CD4-positive, alpha-beta T cell treated with Interleukin-21 for 1 hour (primary cell): ENCODE results near the gene FADS2.

Source experiments
- DNase-seq: peaks from one replicate; pipeline ENCODE4 v3.0.0-alpha.2; 2020

The FADS2 gene

DNA sequence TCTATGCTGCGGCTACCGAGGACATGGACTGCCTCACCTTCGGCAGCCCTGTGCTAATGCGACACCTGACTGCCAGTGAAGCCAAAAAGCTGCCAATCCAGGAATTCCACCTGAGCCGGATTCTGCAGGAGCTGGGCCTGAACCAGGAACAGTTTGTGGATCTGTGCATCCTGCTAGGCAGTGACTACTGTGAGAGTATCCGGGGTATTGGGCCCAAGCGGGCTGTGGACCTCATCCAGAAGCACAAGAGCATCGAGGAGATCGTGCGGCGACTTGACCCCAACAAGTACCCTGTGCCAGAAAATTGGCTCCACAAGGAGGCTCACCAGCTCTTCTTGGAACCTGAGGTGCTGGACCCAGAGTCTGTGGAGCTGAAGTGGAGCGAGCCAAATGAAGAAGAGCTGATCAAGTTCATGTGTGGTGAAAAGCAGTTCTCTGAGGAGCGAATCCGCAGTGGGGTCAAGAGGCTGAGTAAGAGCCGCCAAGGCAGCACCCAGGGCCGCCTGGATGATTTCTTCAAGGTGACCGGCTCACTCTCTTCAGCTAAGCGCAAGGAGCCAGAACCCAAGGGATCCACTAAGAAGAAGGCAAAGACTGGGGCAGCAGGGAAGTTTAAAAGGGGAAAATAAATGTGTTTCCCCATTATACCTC is 32.1 kb upstream of the FADS2 start:
- no peak for DNase-seq

DNA sequence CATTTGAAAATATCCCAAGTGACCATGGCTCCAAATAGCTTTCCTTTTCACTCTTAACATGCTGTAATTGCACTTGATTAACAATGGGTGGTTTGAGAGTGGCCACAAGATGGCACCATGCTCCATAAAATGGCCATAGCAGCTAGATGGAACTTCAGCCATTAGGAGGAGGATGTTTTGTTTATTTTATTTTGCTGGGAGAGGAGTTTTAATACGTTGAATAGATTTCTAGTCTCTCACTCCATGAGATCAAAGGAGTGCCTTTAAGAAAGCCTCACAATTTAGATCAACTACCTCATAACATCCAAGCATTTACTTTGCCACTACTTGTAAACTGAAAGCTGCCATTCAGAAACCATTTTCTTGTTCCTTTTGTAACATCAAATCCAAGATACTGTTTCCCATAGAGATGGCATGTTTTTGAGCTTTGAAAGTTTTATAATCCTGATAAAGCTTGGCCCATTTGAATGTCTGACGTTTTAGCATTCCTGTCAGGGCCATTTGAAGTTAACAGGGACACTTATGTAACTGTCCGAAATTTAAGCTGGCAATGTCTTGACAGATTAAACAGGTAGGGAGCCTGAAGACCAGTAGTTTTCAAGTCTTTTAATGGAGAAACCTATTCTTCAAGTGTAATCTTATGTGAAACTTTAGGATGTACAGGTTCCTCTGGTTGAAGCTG is 30.7 kb upstream of the FADS2 start:
- peak; percentile 82 for DNase-seq

DNA sequence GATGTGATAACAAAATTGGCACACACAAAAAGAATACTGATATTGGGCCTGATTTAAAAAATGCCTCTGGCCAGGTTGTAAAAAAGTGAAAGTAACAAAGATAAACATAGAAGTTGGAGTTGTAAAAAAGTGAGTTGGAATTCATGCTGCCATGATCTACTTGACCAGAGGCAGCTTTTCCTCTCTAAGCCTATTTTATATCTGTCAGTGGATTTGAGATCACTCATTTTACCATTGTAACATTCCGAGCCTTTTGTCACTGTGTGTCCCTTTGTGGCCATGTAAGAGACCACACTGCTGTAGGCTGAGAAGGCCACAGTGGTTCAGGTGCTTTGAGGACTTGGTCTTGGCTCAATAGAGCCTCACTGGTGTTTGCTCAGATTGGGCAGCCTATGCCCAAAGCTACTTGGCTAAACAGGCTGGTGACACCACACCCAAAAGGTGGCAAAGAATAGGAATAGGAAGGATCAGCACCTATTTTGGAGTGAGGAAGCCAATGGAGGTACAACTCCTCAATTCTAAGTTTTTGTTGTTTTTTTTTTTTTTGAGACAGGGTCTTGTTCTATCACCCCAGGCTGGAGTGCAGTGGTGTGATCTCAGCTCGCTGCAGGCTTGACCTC is 28.3 kb upstream of the FADS2 start:
- DNase-seq, result no peak

DNA sequence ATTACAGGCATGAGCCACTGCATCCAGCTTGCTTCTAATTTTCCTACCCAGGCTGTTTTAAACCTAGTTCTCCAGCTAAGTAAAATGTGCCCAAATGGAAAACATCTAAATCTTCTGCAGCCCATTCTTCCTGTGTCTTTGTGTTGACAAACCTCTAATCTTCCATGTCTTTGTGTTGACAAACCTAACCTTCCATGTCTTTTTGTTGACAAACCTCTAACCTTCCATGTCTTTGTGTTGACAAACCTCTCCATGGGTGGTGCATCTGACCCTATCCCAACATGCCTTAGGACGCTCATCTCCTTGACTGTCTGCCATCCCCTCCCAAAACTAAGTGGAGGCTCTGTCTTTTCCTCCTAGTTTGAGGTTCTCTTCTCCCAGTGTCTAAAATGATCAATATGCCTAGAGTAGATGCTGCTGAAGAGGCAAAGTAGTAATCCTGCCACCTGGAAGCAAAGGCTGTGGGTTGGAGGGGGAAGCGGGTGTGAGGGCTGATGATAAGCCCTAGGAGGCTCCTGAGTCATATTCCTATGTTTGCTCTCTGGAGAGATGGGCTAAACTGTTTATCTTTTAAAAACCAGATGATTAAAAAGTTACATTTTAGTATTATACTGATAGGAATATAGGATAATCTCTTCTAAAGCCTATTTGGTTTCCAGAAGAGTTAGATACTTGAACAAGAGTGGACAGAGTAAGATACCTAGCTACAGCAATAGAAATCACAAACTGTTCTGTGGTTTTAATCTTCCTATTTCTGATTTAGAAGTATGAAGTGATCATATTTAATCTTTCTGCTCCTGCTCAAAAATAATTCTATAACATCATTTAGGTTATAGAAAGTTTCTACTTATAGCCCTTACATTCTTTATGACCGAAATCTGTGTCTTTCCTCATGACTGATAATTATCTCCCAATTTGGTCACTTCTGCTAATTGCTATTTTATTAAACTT is 27.5 kb upstream of the FADS2 start:
- DNase-seq, result no peak

DNA sequence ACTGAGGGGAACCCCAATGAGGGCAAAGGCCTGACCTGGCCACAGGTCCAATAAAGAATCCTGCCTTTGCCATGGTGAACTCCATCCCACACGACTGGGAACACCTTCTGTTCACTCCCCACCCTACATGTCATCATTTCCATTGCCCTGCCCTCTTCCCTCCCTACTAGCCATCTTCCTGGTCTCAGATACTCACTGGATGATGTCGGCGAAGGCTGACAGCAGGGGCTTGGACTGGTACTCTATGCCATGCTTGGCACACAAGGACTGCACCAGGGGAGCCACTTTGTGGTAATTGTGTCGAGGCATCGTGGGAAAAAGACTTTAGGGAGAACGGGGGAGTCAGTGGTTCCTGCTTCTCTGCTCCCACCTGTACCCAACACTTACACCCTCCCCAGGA is 25.5 kb upstream of the FADS2 start:
- no peak for DNase-seq

DNA sequence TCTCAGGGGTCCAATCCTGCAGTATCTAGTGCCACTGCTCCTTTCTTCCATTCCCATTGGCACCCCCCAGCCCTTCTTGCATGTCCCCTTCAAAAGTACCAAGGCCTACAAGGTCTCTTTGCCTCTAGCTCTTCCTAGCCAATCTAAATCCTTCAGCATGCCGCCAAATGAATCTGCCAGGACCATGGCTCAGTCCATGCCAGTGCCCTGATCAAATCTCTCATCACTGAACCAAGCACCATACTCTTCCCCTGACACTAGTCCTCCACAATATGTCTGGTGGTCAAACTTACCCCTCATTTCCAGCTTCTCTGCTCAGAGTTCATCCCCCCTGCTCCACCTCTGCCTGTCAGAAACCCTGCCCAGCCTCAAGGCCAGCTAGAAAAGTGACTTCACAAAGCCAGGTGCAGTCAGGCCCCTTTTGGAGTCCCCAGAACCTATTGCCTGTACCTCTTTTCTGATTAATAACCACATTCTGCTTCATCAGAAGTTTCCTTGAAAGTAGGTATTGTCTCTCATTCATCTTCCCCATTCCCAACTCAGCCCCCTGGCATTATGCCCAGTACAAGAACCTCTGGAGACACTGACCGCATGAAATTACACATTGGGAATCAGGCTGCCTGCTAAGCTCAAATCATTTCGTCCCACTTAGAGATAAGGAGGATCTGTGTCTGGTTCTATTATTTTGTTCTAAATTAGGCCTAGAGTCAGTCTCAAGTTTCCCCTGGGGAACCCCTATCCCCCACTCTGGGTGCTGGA is 24.0 kb upstream of the FADS2 start:
- DNase-seq, result no peak

DNA sequence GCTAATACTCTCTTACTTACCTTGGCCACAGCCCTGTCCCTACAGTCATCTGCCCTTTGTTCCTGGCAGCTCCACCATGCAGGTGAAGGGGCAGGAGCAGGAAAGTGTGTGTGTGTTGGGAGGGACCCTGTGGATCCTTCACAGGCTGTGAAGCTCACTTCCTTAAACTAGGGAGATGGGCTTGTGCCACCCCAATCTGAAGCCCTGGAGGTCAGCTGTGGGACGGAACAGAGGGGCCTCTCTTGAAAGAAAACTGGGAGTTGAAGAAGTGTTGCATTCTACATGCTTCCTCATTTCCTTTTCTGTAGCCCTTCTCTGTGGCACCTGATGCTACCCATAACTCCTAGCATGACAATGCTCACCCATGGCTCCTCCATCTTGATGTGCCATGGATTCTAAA is 23.0 kb upstream of the FADS2 start:
- no peak for DNase-seq

DNA sequence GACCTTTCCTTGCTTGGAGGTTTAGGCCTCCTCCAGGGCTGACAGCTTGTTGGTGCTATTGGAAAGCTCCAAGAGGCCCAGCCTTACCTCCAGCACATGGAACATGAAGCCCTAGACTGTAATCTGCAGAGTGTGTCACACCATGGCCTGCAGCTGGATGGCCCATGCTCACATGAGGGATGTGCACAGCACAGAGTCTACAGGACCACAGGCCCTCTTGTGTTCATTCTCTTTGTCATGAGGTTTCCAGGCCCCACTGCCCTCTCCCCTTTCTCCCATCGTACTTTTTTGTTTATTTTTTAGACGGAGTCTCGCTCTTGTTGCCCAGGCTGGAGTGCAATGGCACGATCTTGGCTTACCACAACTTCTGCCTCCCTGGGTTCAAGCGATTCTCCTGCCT is 21.3 kb upstream of the FADS2 start:
- no peak for DNase-seq

DNA sequence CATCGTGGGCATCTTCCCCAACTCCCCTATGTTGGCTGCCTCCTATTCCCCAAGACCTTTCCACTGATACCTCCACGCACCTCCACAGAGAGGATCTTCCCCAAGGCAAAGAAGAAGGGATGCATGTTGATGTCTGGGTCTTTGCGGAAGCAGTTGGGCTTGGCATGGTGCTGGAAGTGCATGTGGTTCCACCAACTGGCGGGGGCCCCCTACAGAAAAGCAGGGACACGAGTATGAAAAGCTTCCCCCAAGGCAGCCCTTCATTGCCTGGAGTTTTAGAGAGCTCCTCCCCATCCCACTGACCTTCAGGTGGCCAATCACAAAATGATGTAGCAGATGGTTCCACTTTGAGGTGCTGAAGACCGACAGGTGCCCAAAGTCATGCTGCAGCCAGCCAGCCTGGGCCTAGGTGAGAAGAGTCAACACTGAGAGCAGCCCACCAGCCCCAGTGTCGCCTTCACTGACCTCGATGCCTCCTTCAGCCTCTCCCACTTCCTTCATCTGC is 17.4 kb upstream of the FADS2 start:
- no peak for DNase-seq

DNA sequence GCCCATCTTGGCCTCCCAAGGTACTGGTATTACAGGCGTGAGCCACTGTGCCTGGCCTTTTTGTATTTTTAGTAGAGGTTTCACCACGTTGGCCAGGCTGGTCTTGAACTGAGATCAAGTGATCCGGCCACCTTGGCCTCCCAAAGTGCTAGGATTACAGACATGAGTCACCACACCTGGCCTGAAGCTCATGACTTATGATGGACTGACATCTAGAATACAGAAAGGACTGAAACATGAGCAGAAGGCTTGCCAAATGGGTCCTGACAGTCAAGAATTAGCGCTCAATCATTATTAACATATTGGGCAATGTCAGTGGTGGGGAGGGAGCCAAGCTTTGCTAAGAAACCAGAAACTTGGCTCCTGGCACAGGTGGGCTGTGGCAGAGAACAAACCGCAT is 16.3 kb upstream of the FADS2 start:
- no peak for DNase-seq

DNA sequence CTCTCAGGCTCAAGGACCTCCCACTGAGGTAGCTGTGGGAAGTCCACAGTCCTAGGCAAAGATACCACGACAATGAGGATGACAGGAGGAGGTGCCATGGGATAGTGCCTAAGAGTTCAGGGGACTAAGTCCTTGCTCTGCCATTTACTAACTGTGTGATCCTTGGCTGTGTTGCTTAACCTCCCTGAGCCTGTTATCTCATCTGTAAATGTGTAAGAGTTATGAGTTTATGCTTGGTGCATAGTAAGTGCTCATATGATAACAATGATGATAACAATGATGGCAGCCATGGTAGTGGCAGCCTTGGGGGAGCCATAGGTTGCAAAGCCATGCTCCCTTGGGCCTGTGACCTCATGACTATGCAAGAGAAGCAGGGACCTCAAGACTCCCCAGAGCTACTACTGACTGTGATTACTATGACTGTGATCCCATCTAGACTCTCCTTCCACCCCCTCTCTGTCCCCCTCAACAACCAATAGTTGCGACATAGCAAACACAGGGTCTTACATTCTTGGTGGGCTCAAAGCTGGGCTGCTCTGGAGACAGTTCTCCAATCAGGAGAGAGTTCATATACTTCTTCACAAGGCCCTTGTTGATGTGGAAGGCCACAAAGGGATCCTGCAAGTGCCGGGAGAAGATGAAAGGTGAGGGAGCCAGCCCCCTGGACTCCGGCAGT is 15.2 kb upstream of the FADS2 start:
- DNase-seq, result no peak

DNA sequence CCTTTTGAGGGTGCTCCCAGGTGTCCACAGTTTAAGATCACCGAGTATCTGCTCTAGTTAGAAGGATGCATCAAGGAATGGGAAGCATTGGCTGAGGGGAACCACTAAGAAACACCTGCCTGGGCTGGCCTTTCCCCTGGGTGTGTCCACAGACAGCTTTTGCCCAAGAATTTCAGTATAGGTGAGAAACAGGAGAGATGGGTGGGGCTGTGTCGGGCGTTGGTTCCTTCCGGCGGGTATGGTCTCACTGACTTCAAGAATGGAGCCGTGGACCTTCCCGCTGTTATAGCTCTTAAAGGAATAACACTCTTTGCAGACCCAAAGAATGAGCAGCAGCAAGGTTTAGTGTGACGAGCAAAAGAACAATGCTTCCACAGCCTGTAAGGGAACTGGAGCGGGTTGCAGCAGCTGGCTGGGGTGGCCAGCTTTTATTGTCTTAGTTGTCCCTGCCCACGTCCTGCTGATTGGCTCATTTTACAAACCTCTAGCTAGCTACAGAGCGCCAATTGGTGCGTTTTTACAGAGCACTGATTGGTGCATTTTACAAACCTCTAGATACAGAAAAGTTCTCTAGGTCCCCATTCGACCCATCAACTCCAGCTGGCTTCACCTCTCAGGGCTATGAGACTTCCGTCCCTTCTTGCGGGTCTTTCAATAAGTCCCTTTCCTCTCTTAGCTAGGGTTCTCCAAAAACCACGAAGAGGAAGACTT is 13.7 kb upstream of the FADS2 start:
- DNase-seq, result peak; percentile 11

DNA sequence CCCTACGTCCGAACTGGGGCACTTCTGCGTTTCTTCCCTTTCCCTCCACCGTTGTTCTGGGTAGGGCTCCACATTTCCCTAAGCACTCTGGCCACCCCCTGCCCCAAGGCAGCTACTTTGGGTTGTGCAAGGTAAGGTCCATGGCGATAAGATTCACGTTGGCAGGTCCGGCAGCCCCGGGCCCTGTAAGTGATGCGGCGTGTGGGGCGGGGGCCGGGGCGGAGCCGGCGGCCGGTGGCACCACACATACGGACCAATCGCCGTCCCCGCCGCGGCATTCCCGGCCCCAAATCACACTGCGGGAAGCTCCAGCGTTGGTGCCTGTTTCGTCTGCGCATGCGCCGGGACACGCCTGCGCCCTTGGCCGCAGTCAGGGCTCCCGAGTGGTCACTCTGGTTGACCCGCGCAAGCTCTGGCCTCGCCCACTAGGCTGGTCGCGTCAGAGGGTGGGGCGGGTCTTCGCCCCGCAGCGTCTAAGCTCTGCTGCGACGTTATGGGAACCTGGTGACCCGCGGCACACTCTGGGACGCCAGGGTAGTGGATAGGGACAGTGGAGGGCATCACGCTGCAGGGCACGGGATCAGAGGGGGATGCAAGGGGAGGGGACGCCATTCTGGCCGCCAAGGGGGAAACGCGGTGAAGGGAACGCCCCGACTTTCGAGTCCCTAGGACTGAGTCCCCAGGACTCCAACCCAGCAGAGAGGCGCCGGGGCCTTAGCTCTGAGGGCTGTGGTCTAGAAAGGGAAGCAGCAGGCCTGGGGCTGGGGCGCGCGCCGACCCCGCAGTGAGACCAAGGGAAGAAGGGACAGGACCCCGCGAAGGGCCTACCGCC is 12.9 kb upstream of the FADS2 start:
- peak; percentile 47 for DNase-seq

DNA sequence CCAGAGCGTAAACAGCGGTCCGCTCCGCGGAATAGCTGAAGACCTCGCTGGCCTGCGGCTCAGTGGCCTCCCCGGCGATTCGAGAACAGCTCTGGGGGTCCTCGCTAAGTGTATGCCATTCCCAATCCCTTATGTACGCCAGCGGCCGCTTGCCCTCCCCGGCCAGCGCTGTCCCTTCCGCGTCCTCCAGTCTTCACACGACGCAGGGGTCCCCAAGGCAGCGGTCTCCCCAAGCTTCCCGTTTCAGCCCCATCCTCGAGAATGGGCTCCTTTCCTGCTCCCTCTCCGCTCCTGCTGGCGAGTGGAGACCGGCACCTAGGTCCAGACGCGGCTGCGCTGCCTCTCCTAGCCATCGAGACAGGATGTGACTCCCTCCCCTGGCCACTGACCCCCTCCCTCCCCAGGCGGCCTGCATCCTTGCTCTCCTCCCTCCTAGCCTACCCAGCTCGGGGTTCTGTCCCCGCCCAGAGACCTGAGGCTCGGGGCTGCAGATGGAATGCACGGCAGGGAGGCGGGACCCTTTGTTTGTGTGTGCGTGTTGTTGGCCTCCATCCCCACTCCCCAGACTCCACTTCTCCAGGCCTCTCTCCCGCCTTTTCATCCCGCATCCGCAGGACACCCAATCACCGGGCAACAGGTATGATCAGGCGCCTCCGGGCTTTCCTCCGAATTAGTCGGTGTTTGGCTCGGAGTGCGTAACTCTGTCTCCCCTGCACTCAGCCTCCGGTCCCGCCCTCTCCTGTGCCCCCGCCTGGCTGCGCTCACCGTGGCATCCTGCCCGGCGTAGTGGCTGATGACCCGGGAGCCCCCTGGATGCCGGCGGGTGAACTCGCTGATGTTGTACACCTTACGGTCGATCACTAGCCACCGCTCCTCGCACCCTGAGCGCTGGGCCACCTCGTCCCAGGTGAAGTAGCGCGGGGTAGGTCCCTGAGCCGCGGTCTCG is 12.0 kb upstream of the FADS2 start:
- peak; percentile 53 for DNase-seq

DNA sequence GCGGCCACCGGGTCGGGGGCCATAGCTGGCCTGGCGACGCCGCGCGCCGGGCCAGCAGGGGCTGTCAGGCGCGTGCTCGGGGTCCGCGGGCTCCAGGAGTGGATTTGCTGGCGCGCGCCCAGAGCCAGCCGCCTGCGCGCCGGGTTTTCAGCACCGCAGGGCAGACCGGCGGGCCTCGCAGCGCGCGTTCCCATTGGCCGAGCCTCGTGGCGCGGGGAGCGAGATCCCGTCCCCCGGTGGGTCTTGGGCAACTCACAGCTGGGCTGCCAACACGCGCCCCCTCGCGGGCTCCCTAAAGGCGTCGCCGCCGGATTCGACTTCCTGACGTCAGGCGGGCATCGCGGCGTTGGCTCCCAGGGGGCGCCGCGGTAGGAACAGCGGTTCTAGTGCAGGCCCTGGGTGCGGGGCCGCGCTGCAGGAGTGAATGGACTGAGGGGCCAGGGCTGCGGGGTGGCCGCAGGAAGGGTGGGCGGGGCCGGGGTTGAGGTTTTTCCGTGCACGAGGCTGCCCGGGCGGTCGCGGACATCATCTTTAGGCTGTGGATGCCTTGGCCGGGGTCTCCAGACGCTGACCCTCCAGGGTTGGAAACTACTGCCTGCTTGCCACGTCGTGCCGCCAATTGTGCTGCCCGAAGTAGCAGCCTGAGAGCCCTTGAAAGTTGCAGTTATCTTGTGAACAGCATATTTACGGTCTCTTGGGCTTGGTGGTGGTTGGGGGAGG is 11.2 kb upstream of the FADS2 start, which contains the start of gene FADS1:
Gene FADS1, minus strand, starts transcription at position 268 of the 720 bp plus-strand sequence. Its CDS starts 74 bp downstream, at position 194.
- DNase-seq, result peak; percentile 78

DNA sequence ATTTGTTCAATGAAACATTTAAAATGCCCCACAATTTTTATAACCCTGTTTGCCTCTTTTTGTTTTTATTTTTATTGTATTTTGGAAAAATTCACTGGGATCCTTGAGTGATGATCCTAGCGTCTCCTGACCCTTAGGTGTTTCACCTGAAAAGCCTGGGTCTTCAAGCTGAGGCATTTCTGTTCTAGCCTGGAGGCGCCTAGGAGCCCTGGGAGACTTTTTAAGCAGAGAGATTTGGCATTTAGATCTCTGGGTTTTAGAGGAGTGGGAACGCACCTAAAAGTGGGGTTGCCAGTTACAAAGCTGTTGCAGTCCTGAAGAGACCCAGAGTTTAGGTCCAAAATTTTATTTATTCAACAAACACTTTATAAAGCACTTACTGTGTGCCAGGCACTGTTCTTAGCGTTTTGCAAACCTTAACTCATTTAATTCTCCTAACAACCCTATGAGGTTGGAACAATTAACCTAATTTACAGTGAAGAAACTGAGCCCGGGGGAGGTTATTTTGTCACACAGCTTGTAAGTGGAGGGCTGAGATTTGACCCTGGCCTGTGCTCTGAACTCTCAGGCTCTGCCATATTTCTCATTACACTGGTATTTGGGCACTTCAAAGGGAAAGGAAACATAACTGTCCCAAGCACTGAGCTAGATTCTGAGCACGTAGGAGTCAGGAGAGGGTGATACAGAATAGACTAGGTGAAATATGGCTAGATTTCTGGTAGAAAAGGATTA is 10.5 kb upstream of the FADS2 start:
- DNase-seq, result no peak

DNA sequence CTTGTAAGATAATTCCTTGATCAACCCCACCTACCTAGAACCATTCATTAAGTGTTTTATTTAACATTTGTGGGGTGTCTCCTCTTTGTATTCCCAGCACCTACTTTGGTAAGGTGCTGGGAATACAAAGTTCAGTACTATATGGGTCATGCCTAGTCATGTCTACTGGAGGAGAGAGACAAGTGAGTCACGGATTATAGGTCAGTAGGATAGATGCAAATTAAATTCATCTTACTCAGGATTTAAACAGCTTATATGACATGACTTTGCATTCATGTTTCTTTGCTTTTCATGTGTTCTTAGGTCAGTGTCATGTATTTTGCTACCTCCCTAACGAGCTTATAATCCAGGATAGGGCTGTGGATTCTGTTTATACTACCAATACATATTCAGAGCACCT is 7.9 kb upstream of the FADS2 start:
- no peak for DNase-seq
